ENCODE data around the gene TM7SF2. TPM values are rescaled to one million over a fixed set of nuclear protein-coding genes. Genes with fewer than 3 reads are reported as not detected.
A peak's percentile ranks its signal among the peaks of the same experiment; 100 is the strongest.

TM7SF2 gene
- total and polyA plus RNA-seq, 2 of the 13 experiments (the other 11 are each of a cell fraction or from before 2014, with no cell fraction given) = 56.0 to 66.9 TPM

GRCh38 chr11:65084598-65085375, 26.9 kb upstream of the TM7SF2 start:
- no peak for DNase-seq (ENCODE audit: low spot score)
- Histone ChIP-seq H3K4me2 (ENCODE audit: low read depth, low read length) (peak overlapping the region; percentile 93), H3K4me3 (replicated peaks in 1 of 3; ENCODE audit: insufficient read depth in 1 of 3, low read depth in 2 of 3, low read length in 3 of 3) (peak overlapping the region; percentile 70 to 99 (median 87)), H3K9ac (ENCODE audit: insufficient read depth, low read depth, low read length) (peak overlapping the region; percentile 95), H3K36me3 (replicated peaks in 1 of 2; ENCODE audit: control insufficient read depth in 1 of 2, insufficient read depth in 2 of 2, low read length in 2 of 2) (peaks cover 19 to 28% of the 10 kb centered on the region in 2 experiments), H3K27me3 (ENCODE audit: control insufficient read depth in 1 of 2, insufficient read depth in 2 of 2, low read length in 2 of 2) (no peaks in the 10 kb centered on the region; a peak in 1 of 5 replicates), H3K4me1 (ENCODE audit: insufficient read depth, low read length) (peaks cover 33% of the 10 kb centered on the region), H4K20me1 (ENCODE audit: insufficient read depth, low read length) (no peaks in the 10 kb centered on the region), H3K27ac (ENCODE audit: extremely low read length, insufficient read depth, low read length) (peak overlapping the region; percentile 83), H3K9me3 (ENCODE audit: low read length) (no peaks in the 10 kb centered on the region), H2AFZ (ENCODE audit: low read length) (no peak overlapping the region), H3K79me2 (ENCODE audit: insufficient read depth, low read length) (peaks cover 31% of the 10 kb centered on the region)
- CTCF ChIA-PET (ENCODE audit: low intra/inter-chr PET ratio, low total read pairs) = no interaction called here
- ATAC-seq = peak; percentile 10
- POLR2A ChIA-PET = no interaction called here
- intact Hi-C loops (cut with micrococcal nuclease; ENCODE audit: unreplicated experiment) = no loop called here
- 0 out of 2 replicates have a peak, but pooled peaks have one; percentile 23 for TF ChIP-seq ZNF354B (CRISPR knock-in tag; IDR thresholded peaks at IDR 0.05)
- TF ChIP-seq ZNF33B (CRISPR knock-in tag; IDR thresholded peaks at IDR 0.05) = 0 out of 2 replicates have a peak, but pooled peaks have one; percentile 10
- TF ChIP-seq ZBTB14 (CRISPR knock-in tag; IDR thresholded peaks at IDR 0.05) = no peak
- TF ChIP-seq POLR2A (IDR thresholded peaks at IDR 0.05; ENCODE audit: insufficient read depth in 1 of 2, low read depth in 2 of 2, low read length in 2 of 2) = peak in 1 of 2 experiments; percentile 33; a peak in 1 of 4 replicates
- peak; percentile 10; the same call in 1 of the 2 replicates for TF ChIP-seq ZNF784 (CRISPR knock-in tag; IDR thresholded peaks at IDR 0.05; ENCODE audit: borderline replicate concordance)
- no peak for TF ChIP-seq BCLAF1 (IDR thresholded peaks at IDR 0.05)
- no peak for TF ChIP-seq LCORL (IDR thresholded peaks at IDR 0.05)
- 0 out of 2 replicates have a peak, but pooled peaks have one; percentile 6 for TF ChIP-seq LCORL (CRISPR knock-in tag; IDR thresholded peaks at IDR 0.05)
- TF ChIP-seq ZFYVE20 (CRISPR knock-in tag; IDR thresholded peaks at IDR 0.05; ENCODE audit: borderline replicate concordance, low read depth) = no peak
- in situ Hi-C loops (cut with HindIII; ENCODE audit: extremely low pct_ligation_motif_present, low pct_unique_long_range_greater_than_20kb) = no loop called here
- 15% methylated on average over 13 of the region's 23 CpGs for WGBS (ENCODE audit: low lambda C conversion rate)
- peak; percentile 8 for FAIRE-seq
- TSS peak; percentile 69 for BruUV-seq (replicated peaks)

Data from HepG2 (cell line).